T-helper 1 cell treated with Interleukin-12 subunit alpha and Interleukin-12 subunit beta and Interleukin-4 antibody, amounts not matched to agents 30 ng/mL and 1 ng/mL, for 36 hours (primary cell): ENCODE data around the gene MYO16. TPM values are rescaled to one million over a fixed set of nuclear protein-coding genes. Genes with fewer than 3 reads are reported as not detected.

Experiments used
- intact Hi-C: fragments of 100-400 bp; cut with micrococcal nuclease; formaldehyde crosslinking; loops from one replicate; pipeline ENCODE4 v1.15.1; 2024
- total RNA-seq: library from RNA; stranded (reverse); gene quantifications from 2 replicates; pipeline ENCODE4 v1.2.3, GENCODE V29; 2022

Gene MYO16
- total RNA-seq, 1 donor from 2014 or later = not detected

GRCh38 chr13:108662528-108662927, 33.1 kb downstream of the MYO16 start:
- intact Hi-C loops = no loop called here

GRCh38 chr13:108663710-108664109, 34.3 kb downstream of the MYO16 start:
- intact Hi-C loops = no loop called here

- intact Hi-C loops = no loop called here
Measured at GRCh38 chr13:108667205-108667604, 37.8 kb downstream of the MYO16 start.

- intact Hi-C loops = no loop called here
Measured at GRCh38 chr13:108669381-108669780, 40.0 kb downstream of the MYO16 start.

GRCh38 chr13:108674346-108674745, 44.9 kb downstream of the MYO16 start:
- intact Hi-C loops = no loop called here

- intact Hi-C loops = no loop called here
Measured at GRCh38 chr13:108674771-108675170, 45.4 kb downstream of the MYO16 start.

GRCh38 chr13:108676620-108677019, 47.2 kb downstream of the MYO16 start:
- intact Hi-C loops = no loop called here

- intact Hi-C loops = no loop called here
Measured at GRCh38 chr13:108677806-108678205, 48.4 kb downstream of the MYO16 start.

- intact Hi-C loops = no loop called here
Measured at GRCh38 chr13:108680011-108680410, 50.6 kb downstream of the MYO16 start.

- intact Hi-C loops = no loop called here
Measured at GRCh38 chr13:108681986-108682575, 52.7 kb downstream of the MYO16 start.

GRCh38 chr13:108682714-108683113, 53.3 kb downstream of the MYO16 start:
- intact Hi-C loops = no loop called here

GRCh38 chr13:108686027-108686426, 56.6 kb downstream of the MYO16 start:
- intact Hi-C loops = no loop called here

GRCh38 chr13:108690726-108691125, 61.3 kb downstream of the MYO16 start:
- intact Hi-C loops = no loop called here

- intact Hi-C loops = no loop called here
Measured at GRCh38 chr13:108700422-108701170, 71.2 kb downstream of the MYO16 start.

- intact Hi-C loops = no loop called here
Measured at GRCh38 chr13:108702171-108702570, 72.8 kb downstream of the MYO16 start.

- intact Hi-C loops = no loop called here
Measured at GRCh38 chr13:108705031-108705430, 75.6 kb downstream of the MYO16 start.

- intact Hi-C loops = no loop called here
Measured at GRCh38 chr13:108707584-108707983, 78.2 kb downstream of the MYO16 start.

GRCh38 chr13:108708921-108709320, 79.5 kb downstream of the MYO16 start:
- intact Hi-C loops = no loop called here

- intact Hi-C loops = no loop called here
Measured at GRCh38 chr13:108711386-108711785, 82.0 kb downstream of the MYO16 start.

GRCh38 chr13:108725471-108725870, 96.1 kb downstream of the MYO16 start:
- intact Hi-C loops = no loop called here

GRCh38 chr13:108728370-108728769, 99.0 kb downstream of the MYO16 start:
- intact Hi-C loops = no loop called here

- intact Hi-C loops = no loop called here
Measured at GRCh38 chr13:108733022-108733560, 103.7 kb downstream of the MYO16 start.

- intact Hi-C loops = no loop called here
Measured at GRCh38 chr13:108734676-108735075, 105.3 kb downstream of the MYO16 start.
